EH (cell line): ENCODE measurements around the gene RPP25L.

ENCODE experiments used
- DNase-seq: peaks from one replicate; pipeline ENCODE4 v3.0.0-alpha.2; 2015; ENCODE audit warnings: low read depth

RPP25L gene

GRCh38 chr9:34611251-34611810 lies 566 bp downstream of the RPP25L start:
- DNase-seq: peak; percentile 12

- no peak for DNase-seq
Measured at GRCh38 chr9:34610434-34611206, 1.3 kb downstream of the RPP25L start.

- no peak for DNase-seq
Measured at GRCh38 chr9:34607331-34607730, 4.6 kb downstream of the RPP25L start.

GRCh38 chr9:34606905-34607304 lies 5.0 kb downstream of the RPP25L start:
- no peak for DNase-seq

GRCh38 chr9:34606190-34606589 lies 5.7 kb downstream of the RPP25L start:
- DNase-seq: no peak

GRCh38 chr9:34603610-34604231 lies 8.2 kb downstream of the RPP25L start:
- peak; percentile 75 for DNase-seq

GRCh38 chr9:34601937-34602573 lies 9.8 kb downstream of the RPP25L start:
- DNase-seq: no peak

GRCh38 chr9:34600908-34601307 lies 11.0 kb downstream of the RPP25L start:
- DNase-seq: no peak

GRCh38 chr9:34599546-34599945 lies 12.4 kb downstream of the RPP25L start:
- no peak for DNase-seq

GRCh38 chr9:34594177-34594576 lies 17.7 kb downstream of the RPP25L start:
- DNase-seq: no peak

GRCh38 chr9:34592895-34593601 lies 18.8 kb downstream of the RPP25L start:
- peak; percentile 35 for DNase-seq

- no peak for DNase-seq
Measured at GRCh38 chr9:34591917-34592866, 19.7 kb downstream of the RPP25L start.

GRCh38 chr9:34591248-34591916 lies 20.5 kb downstream of the RPP25L start:
- peak; percentile 74 for DNase-seq

GRCh38 chr9:34590381-34591247 lies 21.3 kb downstream of the RPP25L start:
- no peak for DNase-seq

- peak; percentile 12 for DNase-seq
Measured at GRCh38 chr9:34589636-34590380, 22.1 kb downstream of the RPP25L start, which contains the start of gene CNTFR. Gene CNTFR (minus strand): TSS chr9:34589724. CDS start chr9:34568981, 20,743 bp downstream.

GRCh38 chr9:34588671-34589635 lies 22.9 kb downstream of the RPP25L start:
- DNase-seq: no peak

- DNase-seq: no peak
Measured at GRCh38 chr9:34587271-34587670, 24.6 kb downstream of the RPP25L start.
